Measurements from ENCODE around the gene COL20A1.
"Not testable (repeated sequence)": the region's sequence is repeated elsewhere in the genome, so short reads cannot be mapped to it uniquely, and the experiment has no call there.

Gene COL20A1

GRCh38 chr20:63372971-63373885 lies 80.2 kb downstream of the COL20A1 start:
- DNase-seq (ENCODE audit: low read depth, low spot score): no peak

DNA sequence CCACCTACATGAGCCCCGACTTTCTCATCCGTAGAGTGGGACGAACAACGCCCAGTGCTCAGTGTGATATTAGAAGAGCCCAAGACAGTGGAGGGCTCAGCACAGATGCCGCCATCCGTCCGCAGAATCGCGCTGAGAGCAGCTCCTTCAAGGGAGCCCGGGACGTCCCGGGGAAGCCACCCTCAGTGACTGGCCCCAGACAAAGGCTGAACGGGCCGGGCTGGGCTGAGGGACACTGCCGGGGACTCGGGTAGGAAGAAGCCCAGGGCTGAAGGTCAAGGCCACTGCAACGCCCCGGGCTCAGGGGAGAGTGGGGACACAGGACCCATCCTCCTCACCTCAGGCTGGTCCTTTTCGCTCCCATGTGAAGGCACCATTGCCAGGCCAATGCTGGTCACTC lies 81.0 kb downstream of the COL20A1 start:
- DNase-seq (ENCODE audit: low read depth, low spot score): no peak

- no peak for DNase-seq (ENCODE audit: low read depth, low spot score)
Measured at GRCh38 chr20:63374504-63374903, 81.5 kb downstream of the COL20A1 start.

GRCh38 chr20:63375438-63375837 lies 82.5 kb downstream of the COL20A1 start:
- DNase-seq (ENCODE audit: low read depth, low spot score): no peak

- DNase-seq (ENCODE audit: low read depth, low spot score): no peak
Measured at GRCh38 chr20:63376283-63377250, 83.6 kb downstream of the COL20A1 start.

GRCh38 chr20:63377256-63377941 lies 84.4 kb downstream of the COL20A1 start:
- DNase-seq (ENCODE audit: low read depth, low spot score): no peak

GRCh38 chr20:63377951-63378381 lies 85.0 kb downstream of the COL20A1 start:
- DNase-seq (ENCODE audit: low read depth, low spot score): no peak

GRCh38 chr20:63378626-63379025 lies 85.6 kb downstream of the COL20A1 start:
- no peak for DNase-seq (ENCODE audit: low read depth, low spot score)

DNA sequence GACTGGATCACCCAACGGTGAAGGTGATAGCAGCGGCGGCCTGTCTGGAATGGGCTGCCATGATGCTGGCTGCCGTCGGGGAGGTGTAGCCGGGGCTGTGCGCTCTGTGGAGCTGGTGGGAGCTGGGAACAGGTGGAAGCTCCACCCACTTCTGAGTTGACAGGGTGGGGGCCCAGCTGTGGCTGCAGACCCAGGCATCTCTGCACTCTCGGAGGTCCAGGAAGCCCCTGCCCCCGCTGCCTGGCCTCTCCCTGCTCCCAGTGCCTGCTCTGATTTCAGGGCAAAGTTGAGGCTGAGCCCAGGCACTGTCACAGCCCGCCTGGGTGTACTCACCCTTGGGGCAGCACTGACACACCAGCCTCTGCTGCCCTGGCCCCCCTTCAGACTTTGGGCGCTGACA lies 86.3 kb downstream of the COL20A1 start:
- DNase-seq (ENCODE audit: low read depth, low spot score): no peak

DNA sequence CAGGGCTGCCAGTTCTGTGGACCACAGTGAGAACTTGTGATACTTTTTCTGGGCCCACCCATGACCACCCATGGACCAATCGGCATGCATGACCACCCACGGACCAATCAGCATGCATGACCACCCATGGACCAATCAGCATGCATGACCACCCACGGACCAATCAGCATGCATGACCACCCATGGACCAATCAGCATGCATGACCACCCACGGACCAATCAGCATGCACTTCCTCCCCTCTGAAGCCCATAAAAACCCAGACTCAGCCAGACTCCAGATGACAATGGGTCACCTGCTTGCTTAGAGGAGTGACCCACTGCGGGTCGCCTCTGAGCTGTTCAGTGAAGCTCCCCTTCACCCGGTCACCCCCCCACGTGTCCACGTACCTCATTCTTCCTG lies 86.9 kb downstream of the COL20A1 start:
- DNase-seq (ENCODE audit: low read depth, low spot score): not testable (repeated sequence)

DNA sequence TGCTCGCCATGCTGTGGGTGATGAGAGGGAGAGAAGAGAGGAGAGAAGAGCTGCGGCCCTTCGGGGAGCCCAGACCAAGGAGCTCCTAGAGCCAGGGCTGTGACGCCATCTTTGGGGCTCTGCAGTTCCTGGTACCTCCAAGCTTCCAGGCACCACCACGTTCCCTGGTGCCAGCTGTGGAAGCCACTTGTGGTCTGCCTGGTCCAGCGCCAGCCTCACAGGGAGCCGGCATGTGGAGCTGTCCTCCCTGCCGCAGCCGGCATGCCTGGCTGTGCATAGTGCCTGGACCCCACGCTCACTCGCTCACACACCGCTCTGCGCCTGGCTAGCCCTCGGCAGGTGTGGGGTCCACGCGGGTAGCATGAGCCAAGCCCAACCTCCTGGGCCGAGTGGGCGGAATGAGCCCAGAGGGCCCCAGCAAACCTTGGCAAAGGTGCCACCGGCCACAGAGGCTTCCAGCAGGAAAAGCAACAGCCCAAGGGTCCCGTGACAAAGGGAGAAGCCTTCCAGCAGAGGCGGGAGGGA lies 87.4 kb downstream of the COL20A1 start:
- DNase-seq (ENCODE audit: low read depth, low spot score): no peak

DNA sequence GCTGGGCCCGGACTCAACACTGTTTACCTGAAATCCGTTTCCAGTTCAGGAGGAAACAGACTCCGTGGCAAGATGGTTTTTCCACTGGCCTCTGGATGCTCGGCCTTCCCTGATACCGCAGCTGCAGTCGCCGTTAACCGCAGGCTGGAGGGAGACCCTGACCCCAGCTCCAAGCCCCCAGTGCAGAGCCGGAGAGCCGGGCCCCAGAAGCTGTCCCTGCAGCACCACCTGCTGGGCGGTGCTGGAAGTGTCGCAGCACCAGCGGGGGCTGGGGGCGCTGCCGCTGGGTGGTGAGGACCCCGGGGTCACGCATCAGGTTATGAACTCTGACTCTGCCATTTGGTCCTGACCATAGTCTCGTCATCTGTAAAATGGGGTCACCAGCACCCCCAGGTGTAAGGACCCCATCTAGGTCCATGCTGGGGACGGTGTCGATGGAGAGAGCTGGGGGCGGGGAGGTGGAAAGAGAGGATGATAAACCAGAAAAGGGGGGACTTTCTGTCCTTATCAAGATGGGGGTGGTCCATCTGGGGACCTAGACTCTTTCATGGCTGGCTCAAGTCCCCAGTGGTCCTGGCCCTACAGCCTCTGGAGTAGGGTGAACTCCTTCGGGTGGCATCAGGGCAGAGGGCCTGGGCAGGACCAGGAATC lies 88.9 kb downstream of the COL20A1 start:
- DNase-seq (ENCODE audit: low read depth, low spot score): no peak

GRCh38 chr20:63382551-63383300 lies 89.7 kb downstream of the COL20A1 start:
- DNase-seq (ENCODE audit: low read depth, low spot score): no peak

DNA sequence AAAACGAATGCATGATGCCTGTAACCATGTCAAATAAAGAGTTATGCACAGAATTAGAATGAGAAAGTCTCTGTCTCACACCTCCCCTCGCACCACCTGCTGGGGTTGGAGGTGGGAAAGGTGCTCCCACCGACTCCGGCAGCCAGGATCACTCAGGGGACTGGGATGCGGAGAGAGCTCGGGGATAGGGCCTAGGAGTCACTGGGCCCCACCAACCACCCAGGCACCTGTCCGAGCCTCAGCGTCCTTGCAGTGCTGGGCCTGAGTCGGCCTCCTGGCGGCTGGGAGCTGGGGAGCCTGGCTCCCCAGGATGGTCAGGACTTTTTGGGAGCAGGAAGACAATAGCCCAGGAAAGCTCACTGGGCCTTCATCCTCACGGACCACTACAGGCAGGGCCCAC lies 90.6 kb downstream of the COL20A1 start:
- no peak for DNase-seq (ENCODE audit: low read depth, low spot score)

GRCh38 chr20:63384336-63384735 lies 91.3 kb downstream of the COL20A1 start:
- DNase-seq (ENCODE audit: low read depth, low spot score): no peak

Data from brain pericyte (primary cell).